Left kidney (tissue), 2 donors: ENCODE results near the gene SSX2IP. TPM values are rescaled to one million over a fixed set of nuclear protein-coding genes. Genes with fewer than 3 reads are reported as not detected.

ENCODE experiments used
- DNase-seq: peaks from one replicate; pipeline ENCODE4 v3.0.0-alpha.2; 2013
- polyA plus RNA-seq: library from polyadenylated mRNA; unstranded; fragments of 120-200 nt; gene quantifications from one replicate; pipeline ENCODE4 v1.2.1, GENCODE V29; 2013; ENCODE audit not compliant: insufficient read length

Gene SSX2IP
- polyA plus RNA-seq, 1 donor, result 48.5 TPM

DNA sequence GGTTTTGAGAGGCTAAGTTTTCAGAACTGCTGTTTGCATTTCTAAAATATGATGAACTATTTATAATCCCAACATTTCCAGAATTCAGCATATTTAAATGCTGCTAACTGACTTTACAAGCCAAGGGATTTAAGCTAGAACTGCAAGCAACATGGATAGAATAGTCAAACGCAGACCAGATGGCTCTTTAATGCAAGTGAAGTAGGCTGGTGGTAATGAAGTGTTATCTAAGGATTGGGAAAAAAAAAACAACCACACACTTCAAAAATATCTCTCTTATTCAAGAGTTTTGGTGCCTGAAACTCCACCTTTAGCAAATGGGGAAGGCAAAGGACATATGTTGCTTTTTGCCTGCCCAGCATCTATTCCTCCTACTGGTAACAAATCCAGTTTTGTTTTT lies 20.9 kb upstream of the SSX2IP start:
- no peak for DNase-seq

DNA sequence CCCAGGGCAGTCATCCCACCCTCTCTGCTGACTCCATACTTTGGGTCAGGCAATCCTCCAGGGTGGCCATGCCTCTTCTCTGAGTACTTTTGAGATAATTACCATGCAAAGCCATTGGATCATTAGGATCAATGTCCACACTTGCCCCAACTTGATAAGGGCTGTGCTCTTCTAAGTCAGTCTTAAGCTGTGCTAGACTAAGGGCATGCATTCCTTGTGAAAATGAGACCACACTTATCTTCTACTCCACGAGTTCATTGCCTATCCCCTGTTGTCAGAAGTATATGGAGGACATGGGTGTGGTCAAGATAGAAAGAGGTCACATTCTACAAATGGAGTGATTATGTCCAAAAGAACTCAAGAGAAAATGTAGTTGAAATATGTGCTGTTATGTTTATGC lies 18.9 kb upstream of the SSX2IP start:
- DNase-seq, result no peak

DNA sequence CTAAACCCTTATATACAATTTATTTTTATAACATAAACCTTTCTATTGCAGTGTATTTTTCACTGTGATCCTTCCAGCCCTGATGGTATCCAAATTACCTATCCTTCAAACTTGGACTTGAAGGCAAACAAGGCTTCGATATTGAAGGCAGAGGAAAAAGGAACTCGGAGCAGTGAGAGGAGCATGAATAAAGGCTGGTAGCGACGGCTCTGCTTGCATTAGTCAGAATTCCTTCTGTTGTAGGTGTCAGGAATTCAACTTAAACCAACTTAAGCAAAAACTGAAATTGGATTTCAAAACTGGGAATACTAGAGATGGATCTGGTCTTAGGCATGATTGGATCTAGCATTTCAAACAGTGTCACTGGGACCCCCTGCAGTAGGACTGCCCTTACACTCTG lies 17.8 kb upstream of the SSX2IP start:
- no peak for DNase-seq

DNA sequence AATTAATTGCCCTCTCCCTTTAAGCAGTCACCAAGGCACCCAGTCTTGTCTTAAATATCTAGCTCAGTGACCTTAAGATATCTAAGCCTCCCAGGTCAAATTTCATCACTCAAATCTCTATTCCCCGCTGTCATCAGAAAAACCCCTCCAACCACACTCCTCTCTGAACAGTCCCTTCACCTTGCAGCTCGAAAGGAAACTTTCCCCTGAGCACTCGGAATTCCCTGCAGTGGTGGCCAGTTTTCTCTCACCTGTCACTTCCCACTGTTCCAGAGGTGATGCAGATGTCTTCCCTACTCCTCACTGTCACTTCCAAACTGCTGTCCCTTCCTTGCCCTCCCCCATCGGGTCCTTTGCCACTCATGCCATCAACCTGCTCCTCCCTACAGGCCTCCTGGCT lies 15.3 kb upstream of the SSX2IP start:
- DNase-seq, result no peak

DNA sequence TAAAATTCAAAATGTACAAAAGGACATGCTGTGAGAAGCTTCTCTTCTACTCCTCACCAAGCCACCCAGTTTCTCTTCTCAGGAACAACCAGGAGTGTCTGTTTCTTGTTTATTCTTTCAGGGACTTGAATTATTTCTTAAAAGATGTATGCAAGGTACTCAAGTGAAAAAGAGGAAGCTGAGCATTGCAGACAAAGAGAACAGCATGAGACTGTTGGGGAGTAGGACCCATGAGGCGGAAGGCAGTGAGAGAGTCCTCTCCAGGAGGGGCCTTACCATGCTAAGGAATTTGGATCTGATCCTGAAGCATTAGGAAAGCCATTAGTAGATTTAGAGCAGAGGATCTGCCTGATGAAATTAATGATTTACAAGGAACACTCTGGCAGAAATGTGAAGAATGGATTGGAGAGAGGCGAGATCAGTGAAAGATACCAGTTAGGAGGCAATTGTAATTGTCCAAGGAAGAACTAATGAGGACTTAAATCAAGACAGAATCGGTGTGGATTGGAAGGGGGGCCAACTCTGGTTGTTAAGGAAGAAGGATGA lies 14.7 kb upstream of the SSX2IP start:
- DNase-seq, result no peak

DNA sequence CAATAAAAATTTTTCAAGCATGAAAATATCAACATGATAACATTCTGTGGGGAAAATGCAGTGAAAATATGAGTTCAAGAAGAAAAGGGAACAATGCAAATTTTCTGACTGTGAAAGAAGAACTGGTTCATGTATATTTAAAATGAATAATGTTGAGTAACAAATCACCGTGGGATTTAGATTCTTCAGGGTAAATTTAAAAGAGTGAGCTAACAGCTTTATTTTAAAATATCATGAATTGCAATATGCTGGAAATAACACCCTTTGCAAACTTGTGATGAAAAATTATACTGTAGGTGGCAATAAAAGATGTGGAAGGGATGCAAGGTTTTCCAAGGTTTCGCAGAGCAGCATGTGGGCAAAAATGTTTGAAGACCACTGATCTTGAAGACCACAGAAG lies 13.2 kb upstream of the SSX2IP start:
- DNase-seq, result no peak

DNA sequence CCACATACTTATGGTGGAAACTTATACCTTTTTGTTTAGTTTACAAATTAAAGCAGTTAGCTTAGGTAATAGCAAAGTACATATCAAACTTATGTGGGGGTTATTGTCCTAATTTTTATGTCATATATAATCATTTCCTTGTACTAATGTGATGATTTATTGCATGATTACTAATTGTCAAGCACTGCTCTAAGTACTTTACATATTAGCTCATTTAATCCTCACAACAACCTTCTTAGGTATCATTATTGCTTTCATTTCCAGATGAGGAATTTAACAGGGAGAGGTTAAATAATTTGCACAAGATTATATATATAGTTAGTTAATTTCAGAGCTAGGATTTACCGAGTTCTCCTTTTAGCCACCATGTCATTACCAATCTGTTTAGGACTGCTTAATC lies 11.9 kb upstream of the SSX2IP start:
- no peak for DNase-seq

DNA sequence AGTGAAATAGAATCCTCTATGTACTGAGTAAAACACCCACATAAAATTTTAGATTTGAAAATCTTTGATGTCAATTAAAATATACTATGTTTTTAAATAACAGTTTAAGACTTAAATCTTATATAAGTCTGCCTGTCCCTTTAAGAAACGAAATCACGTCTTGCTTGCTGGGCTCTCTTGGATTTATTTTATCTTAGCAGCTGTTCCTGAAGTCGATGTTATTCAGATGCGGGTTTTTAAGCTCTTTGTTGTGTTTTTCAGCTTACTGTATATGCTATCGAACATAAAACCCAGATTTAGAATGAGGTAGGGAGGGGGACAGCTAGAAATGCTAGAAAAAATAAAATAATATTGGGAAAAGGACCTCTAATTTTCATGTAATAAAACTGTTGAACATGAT lies 11.1 kb upstream of the SSX2IP start:
- DNase-seq, result no peak

DNA sequence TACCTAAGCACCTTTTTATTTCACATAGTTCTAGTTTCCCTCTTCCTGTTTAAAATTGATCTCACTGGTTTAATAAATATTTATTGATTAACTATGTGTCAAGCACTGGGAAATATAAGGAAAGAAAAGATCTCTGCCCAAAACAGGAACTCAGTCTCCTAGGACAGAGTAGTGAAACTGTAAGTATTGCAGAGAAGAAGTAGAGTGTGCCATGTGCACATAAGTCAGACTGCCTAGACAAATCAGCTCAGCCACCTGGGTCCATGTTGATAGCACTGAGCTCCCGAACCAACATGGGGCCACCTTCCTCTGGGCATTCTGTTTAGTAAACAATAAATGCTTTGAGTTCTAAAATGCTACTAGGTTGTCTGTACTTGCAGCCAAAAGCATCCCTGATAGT lies 9.8 kb upstream of the SSX2IP start:
- no peak for DNase-seq

DNA sequence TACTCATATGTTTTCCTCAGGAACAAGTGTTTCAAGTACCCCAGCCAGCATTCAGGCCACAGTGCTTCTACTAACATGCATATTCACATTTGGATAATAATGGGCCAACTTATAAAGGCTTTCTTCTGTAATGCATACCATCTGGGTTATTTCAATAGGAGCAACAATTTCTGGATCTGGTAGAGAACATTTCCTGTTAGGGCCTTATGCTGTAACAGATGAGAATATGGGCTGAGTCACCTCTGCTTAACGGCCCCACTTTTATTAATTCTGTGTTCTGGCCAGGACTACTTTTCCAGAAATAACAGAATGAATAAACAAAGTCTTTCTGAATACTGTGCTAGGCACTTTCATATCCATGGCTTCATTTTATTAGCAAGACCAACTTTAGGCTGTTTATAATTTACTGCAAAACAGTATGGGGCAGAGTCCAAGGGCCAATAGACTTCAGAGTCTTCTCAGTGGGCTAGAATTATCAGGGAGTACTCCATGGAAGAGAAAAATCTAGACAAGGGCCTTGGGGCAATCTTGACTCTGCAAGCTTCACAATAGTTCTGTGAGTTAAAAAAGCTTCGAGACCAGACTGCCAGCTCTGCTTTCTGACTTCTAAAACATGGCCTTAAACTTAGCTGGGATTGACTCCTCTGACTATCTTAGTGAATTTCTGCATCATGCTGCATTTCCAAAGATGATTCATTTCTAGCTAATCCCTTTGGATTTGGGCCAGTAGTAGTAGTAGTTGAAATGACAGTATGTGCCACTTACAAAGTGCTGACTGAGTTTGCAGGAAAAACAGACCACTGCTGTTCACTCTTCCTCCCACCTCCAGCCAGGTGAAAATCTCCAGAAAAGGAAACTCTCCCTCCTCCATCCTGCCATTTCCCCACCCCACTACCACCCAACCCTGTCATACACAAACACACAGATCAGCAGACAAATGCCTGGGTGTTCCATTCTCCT lies 8.2 kb upstream of the SSX2IP start:
- no peak for DNase-seq

DNA sequence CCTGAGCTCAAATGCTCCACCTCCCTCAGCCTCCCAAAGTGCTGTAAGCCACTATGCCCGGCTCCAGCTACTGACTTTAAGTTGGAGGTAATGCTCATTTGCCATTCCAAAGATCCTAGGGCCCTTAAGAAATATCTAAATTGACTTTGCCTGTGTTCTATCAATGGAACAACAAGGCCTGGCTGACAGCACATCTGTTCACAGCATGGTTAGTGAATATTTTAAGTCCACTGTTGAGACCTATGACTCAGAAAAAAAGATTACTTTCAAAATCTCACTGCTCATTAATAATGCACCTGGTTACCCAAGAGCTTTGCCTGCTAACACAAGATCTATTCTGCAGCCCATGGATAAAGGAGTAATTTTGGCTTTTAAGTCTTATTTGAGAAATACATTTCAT lies 3.5 kb upstream of the SSX2IP start:
- DNase-seq, result no peak

DNA sequence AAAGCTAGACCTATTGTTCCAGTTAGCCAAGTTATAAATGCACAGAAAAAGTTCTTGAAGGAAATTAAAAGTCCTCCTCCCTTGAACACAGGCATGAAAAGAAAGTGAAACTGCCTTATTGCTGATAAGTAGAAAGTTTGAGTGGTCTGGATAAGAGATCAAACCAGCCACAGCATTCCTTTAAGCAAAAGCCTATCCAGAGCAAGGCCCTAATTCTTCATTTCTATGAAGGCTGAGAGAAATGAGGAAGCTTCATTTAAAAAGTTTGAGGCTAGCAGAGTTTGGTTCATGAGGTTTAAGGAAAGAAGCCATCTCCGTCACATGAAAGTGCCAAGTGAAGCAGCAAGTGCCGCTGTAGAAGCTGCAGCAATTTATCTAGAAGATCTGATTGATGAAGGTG lies 2.7 kb upstream of the SSX2IP start:
- no peak for DNase-seq

DNA sequence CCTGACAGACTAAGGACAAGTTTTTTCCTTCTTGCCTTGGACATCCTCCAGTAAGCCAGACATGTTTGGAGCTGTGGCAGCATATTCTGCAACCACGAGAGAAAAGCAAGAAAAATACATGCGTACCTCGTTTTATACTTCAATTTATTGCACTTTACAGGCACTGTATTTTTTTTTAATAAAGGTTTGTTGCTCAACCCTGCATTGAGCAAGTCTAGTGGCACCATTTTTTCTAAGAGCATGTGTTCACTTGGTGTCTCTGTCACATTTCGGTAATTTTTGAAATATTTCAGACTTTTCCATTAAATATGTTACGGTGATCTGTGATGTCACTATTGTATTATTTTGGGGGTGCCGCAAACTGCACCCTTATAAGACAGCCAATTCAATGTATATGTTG lies 2.1 kb upstream of the SSX2IP start:
- no peak for DNase-seq

DNA sequence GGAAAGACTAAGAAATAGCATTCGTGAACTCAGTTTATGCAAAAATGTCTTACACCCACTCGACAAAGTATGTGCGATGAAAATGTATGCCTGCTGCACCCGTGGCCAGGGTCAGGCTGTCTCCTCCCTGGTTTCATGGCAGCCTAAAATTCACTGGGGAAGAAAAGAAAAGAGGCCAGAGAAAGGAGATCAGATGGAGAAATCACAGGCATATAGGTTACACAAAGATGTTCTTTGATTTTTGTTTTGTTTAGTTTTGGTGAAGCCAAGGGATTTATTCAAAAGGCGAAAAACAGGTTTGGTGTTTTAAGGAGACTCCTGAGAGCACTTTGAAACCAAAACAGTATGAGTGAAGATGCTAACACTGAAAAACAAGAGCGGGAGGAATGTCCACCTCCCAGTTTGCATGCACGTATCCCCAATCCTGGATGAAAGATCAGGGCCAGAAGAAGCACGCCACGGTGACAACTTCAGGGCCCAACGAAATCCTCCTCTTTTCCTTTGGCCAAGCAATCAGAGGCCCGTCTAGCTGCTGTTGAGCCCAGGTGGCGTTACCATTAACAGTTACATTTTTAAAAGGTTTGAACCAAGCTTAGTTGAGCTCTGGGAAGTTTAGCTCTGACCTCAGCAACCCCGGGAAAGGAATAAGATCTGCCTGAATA lies 992 bp upstream of the SSX2IP start:
- no peak for DNase-seq

DNA sequence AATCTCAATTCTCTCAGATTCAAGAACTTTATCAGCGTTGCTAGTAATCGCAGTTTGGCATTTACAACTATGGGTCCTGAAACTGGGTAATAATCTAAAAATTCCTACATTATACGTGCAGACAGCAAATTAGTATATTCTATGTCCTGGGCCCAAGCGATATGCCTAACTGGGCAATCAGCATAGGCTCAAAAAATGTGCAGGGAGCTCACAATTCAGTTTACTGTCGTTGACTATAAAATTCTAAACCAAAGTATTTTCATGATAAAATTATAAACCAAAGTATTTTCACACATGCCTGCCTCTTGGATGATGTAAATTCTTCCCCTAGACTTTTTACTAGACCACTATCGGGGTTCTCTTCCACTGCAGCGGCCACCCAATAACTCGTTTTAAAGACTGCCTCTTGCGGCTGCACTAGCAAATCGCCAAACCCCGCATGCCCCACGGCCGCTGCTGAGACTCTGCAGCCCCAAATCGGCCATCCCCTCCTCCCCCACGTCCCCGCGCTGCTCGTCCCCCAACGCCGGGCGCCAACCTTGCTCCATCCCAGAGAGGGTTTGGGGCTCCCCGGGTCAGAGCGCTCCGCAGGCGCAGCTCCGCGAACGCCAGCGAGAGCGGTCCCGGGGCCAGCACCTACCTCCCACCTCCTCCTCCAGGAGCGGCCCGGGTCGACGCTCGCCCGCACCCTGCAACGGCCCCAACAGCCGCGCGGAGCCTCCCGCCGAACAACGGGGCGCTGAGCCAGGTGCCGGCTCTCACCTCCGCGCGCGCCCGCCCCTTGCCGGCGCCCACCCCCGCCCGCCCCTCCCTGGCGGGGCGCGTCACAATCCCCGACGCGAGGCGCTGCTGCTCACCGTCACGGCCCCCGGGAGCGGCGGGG lies 506 bp downstream of the SSX2IP start:
- DNase-seq, result no peak

DNA sequence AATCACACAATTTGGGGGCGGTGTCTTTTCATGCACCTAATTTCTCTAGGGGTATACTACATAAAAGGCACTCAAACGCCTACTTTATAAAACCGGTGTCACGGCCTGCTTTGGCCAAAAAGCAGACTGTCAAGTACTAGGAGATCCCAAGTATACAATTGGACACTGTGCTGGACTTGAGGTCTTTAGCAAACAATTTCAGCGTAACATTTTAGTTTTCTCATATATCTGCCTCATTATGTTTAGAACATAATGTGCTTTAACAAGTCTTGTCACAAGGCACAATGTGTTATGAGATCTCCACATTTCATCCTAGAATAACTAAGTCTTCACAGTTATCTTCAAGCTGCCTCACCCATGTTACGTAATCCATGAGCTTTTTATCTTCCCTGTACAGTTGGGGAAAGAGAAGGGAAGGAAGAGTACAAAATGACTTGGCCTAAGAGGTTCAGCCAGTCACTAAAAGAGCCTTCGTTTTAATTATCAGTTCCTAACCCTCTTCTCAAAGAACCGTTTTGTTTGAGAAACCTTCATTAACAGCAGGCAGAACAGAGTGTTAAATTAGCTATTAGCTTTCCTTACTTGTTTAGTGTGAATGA lies 1.7 kb downstream of the SSX2IP start:
- DNase-seq, result no peak

DNA sequence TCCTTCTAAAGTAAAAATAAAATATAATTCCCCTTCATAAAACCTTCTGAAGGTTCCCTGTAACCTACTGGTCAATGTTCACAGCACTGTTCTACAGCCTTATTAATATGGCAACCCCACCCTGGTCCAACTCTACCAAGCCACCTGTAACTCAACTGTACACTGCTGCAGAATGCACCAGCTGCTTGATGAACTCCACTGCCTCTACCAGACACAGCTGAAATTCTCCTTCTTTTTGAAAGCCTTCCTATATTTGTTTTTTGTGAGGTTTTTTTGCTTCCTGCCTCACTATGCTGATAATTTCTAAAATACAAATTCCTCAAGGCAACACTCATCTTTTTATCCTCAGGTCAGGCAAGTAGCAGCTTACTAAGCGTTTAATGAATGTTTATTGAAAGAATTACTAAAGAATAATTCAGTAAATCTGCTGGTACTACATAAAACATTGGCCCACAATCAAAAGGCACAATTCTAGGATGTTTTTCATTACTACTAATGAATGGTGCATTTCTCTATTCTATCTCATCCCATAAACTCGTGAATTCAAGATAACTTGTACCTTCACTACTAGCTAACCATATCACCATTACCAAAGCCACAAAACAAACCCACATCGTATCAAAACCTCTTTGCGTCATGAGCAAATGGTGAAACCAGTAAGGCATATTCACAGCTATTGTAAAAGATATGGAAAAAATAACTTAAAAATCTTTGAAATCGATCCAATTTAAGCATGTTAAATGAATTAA lies 2.4 kb downstream of the SSX2IP start:
- no peak for DNase-seq

DNA sequence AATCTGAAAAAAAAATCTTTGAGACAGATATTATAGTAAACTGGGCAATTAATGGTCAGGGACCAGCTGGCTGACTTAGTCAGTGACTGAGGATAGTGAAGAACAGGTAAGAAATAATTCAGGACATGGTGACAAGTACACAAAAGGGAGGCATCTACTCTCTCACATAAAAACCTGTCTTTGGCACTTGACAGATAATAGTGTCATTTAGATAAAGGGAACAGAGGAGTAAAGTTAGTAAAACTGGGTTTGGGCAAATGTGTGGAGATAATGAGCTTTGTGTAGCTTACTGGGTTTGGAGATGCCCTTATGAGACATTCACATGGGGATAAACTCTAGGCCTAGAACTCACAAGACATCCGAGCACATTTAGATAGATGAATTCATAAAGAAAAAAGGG lies 4.0 kb downstream of the SSX2IP start:
- DNase-seq, result no peak

DNA sequence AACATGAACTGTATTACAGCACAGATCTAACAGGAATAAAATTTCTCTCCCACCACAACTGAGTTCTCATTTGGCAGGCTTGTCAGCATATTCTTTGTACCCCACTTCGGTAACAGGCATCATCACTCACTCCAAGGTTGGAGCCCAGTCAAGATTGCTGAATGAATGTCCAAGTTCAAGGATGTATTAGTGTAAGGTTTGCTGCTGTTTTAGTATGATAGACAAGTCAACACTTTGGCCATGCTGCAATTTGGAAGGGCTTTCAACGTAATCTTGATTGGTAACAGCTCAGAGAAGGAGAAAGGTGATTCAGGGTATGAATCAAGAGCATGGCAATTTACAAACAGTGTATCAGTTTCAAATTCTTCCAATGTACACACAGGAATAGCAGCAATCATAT lies 6.8 kb downstream of the SSX2IP start:
- DNase-seq, result no peak

DNA sequence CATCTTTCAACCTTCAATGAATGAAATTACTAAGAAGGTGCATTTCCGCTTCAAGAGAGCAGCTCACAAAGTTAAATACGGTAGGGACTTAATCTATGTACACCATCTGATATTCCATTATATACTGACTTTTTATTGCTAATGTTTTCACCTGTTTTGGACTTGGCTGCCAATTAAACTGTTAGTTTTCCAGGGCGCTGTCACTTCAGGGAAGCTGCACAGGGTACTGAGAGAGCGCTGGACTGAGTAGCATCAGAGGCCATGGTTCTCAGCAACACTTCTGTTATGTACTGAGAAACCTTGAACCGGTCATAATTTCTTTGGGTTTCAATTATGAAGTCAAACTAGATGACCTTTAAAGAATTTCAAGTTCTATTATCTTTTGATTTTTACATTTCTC lies 8.2 kb downstream of the SSX2IP start:
- DNase-seq, result no peak

DNA sequence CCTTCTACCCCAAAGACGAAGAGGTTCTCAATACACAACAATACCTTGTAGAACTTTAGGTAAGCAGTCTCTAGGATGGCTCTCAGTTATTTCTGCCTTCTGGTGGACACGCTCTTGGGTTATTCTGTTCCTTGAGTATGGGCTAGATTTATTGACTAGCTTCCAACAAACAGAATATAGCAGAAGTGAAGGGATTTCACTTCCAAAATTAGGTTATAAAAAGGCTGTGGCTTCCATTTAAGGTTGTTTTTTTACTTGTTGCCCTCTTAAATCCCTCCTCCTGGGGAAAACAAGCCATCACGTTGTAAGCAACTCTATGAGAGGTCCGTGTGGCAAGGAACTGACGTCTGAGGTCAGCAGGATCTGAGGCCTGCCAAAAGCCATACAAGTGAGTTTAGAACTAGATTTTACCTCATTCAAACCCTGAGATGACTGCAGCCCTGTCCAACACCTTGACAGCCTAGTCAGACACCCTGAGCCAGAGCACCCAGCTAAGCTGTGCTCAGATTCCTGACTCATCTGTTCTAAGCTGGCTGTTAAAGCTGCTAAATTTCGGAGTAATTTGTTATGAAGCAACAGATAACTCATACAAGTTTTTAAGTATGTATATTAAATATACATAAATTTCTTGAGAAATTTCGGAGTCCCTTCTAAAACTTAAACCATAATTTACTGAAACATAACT lies 12.7 kb downstream of the SSX2IP start:
- no peak for DNase-seq
